SK-N-SH treated with all-trans-retinoic acid at 6 μM for 48 hours (cell line): ENCODE measurements around the gene ATL1.

Experiments
- ATAC-seq: fragments of 200-7000 bp; cut with Tn5 transposase; 3 replicates; pipeline ENCODE4 v1.9.1; 2020; ENCODE audit warnings: mild to moderate bottlenecking, moderate library complexity
- ARNTL ChIP-seq: fragments of 450-650 bp; formaldehyde crosslinking; IDR thresholded peaks from 2 replicates; pipeline ENCODE4 v1.5.0; 2020; ENCODE audit warnings: low read depth, mild to moderate bottlenecking, moderate library complexity, borderline replicate concordance
- BACH2 ChIP-seq: fragments of 250-450 bp; sonication (Bioruptor Pico); IDR thresholded peaks from 2 replicates; pipeline ENCODE4 v1.9.0; 2021; ENCODE audit warnings: mild to moderate bottlenecking, borderline replicate concordance
- CSDC2 ChIP-seq: fragments of 250-450 bp; sonication (Bioruptor Pico); IDR thresholded peaks from 2 replicates; pipeline ENCODE4 v1.5.0; 2020; ENCODE audit warnings: mild to moderate bottlenecking, moderate library complexity
- ESRRG ChIP-seq: fragments of 250-450 bp; sonication (Bioruptor Pico); IDR thresholded peaks from 2 replicates; pipeline ENCODE4 v1.6.1; 2021; ENCODE audit warnings: mild to moderate bottlenecking
- GLIS3 ChIP-seq: fragments of 250-450 bp; sonication (Bioruptor Pico); IDR thresholded peaks from 2 replicates; pipeline ENCODE4 v1.5.0; 2020; ENCODE audit warnings: mild to moderate bottlenecking, moderate library complexity
- ISL1 ChIP-seq: fragments of 250-450 bp; sonication (Bioruptor Pico); IDR thresholded peaks from 2 replicates; pipeline ENCODE4 v2.1.2; 2022; ENCODE audit warnings: mild to moderate bottlenecking, moderate library complexity
- OSR1 ChIP-seq: fragments of 250-450 bp; sonication (Bioruptor Pico); IDR thresholded peaks from 2 replicates; pipeline ENCODE4 v1.8.0; 2022; ENCODE audit warnings: moderate library complexity, mild to moderate bottlenecking, inconsistent platforms
- PPARA ChIP-seq: fragments of 250-450 bp; sonication (Bioruptor Pico); IDR thresholded peaks from 2 replicates; pipeline ENCODE4 v1.5.0; 2020; ENCODE audit warnings: mild to moderate bottlenecking, borderline replicate concordance
- RARB ChIP-seq: fragments of 250-450 bp; sonication (Bioruptor Pico); IDR thresholded peaks from 2 replicates; pipeline ENCODE4 v1.8.0; 2021; ENCODE audit warnings: mild to moderate bottlenecking, moderate library complexity
- SNAI2 ChIP-seq: fragments of 250-450 bp; sonication (Bioruptor Pico); IDR thresholded peaks from 2 replicates; pipeline ENCODE4 v1.5.0; 2020; ENCODE audit warnings: mild to moderate bottlenecking, moderate library complexity
- TCF4 ChIP-seq: fragments of 250-450 bp; sonication (Bioruptor Pico); IDR thresholded peaks from 2 replicates; pipeline ENCODE4 v1.8.0; 2021; ENCODE audit warnings: mild to moderate bottlenecking, moderate library complexity, borderline replicate concordance
- TOX ChIP-seq: fragments of 250-450 bp; sonication (Bioruptor Pico); IDR thresholded peaks from 2 replicates; pipeline ENCODE4 v1.8.0; 2021; ENCODE audit warnings: mild to moderate bottlenecking, moderate library complexity, borderline replicate concordance
- ZC3H10 ChIP-seq: fragments of 250-450 bp; sonication (Bioruptor Pico); IDR thresholded peaks from 2 replicates; pipeline ENCODE4 v1.5.1; 2021; ENCODE audit warnings: mild to moderate bottlenecking, moderate library complexity
- ZFP3 ChIP-seq: fragments of 250-450 bp; sonication (Bioruptor Pico); IDR thresholded peaks from 2 replicates; pipeline ENCODE4 v1.5.0; 2020; ENCODE audit warnings: mild to moderate bottlenecking, moderate library complexity
- ZFP30 ChIP-seq: fragments of 450-650 bp; formaldehyde crosslinking; IDR thresholded peaks from 2 replicates; pipeline ENCODE4 v1.5.0; 2022; ENCODE audit warnings: mild to moderate bottlenecking, moderate library complexity
- ZNF565 ChIP-seq: fragments of 450-650 bp; formaldehyde crosslinking; conservative IDR thresholded peaks from 2 replicates; pipeline ENCODE4 v1.5.0; 2020; ENCODE audit warnings: low read depth, mild to moderate bottlenecking, moderate library complexity
- ZNF70 ChIP-seq: fragments of 450-650 bp; formaldehyde crosslinking; IDR thresholded peaks from 2 replicates; pipeline ENCODE4 v1.5.0; 2020; ENCODE audit warnings: mild to moderate bottlenecking, moderate library complexity
- ZNF8 ChIP-seq: fragments of 450-650 bp; formaldehyde crosslinking; IDR thresholded peaks from 2 replicates; pipeline ENCODE4 v1.5.0; 2020; ENCODE audit warnings: mild to moderate bottlenecking, moderate library complexity
- TF ChIP-seq, protein P1 (sequence below): fragments of 250-450 bp; sonication (Bioruptor Pico); IDR thresholded peaks from 2 replicates; pipeline ENCODE4 v1.8.0; 2021; ENCODE audit warnings: low read depth, mild to moderate bottlenecking, moderate library complexity, borderline replicate concordance
- TF ChIP-seq, protein P2 (sequence below): fragments of 250-450 bp; sonication (Bioruptor Pico); IDR thresholded peaks from 2 replicates; pipeline ENCODE4 v1.5.1; 2020; ENCODE audit warnings: low read depth, mild to moderate bottlenecking, moderate library complexity
- TF ChIP-seq, protein P3 (sequence below): fragments of 250-450 bp; sonication (Bioruptor Pico); IDR thresholded peaks from 2 replicates; pipeline ENCODE4 v1.8.0; 2020; ENCODE audit warnings: mild to moderate bottlenecking, moderate library complexity, borderline replicate concordance
- TF ChIP-seq, protein P4 (sequence below): fragments of 250-450 bp; sonication (Bioruptor Pico); IDR thresholded peaks from 2 replicates; pipeline ENCODE4 v1.5.0; 2020; ENCODE audit warnings: mild to moderate bottlenecking, moderate library complexity
- TF ChIP-seq, protein P5 (sequence below): fragments of 250-450 bp; sonication (Bioruptor Pico); IDR thresholded peaks from 2 replicates; pipeline ENCODE4 v1.5.1; 2021; ENCODE audit warnings: mild to moderate bottlenecking, moderate library complexity

Gene ATL1

DNA sequence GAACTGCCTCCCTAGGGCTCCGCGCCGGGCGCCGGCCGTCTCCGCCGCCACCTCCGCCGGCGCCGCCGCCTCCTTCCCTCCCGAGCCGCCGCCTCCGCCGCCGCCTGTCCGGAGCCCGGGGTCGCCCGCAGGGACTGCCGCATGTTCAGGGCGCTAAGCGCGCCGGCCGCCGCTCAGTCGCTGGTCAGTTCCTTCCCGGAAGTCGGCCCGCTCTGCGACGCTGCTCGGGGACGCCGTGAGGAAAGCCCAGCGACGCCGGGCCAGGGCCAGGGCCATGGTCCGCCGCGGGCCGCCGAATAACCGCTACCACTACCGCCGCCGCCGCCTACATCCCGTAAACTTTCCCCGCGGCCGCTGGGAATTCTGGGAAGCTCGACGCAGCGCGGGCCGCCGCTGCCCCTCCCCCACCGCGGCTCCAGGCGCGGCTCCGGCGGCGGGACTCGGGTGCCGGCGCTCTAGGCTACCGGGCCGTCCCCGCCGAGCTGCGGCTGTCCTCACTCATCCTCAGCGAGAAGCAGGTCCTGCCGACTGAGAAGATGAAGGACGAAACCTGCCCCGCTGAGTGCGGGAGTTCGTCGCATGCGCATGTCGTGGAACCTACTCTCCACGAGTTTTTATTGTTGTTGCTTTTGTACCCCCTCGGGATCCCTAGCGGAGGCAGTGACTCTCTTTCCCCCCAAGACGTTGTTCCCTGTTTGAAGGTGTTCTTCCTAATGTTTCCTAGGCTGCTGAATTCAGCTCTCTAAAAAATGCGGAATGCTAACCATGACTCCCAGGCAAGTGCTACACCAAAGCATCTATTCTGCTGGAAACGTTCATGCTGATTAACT, 108.3 kb downstream of the ATL1 start, which contains the start of gene SAV1:
SAV1 (minus strand) TSS at position 311 of the 830 bp plus-strand sequence. CDS start 339 bp downstream, outside the sequence.
- peak; percentile 80 for ATAC-seq
- TF ChIP-seq TOX (CRISPR knock-in tag) (peak; percentile 99), SNAI2 (0 out of 2 replicates have a peak, but pooled peaks have one; percentile 36), RARB (CRISPR knock-in tag) (peak; percentile 99), ZFP3 (CRISPR knock-in tag) (no peak; the same call in 1 of the 2 replicates), ARNTL (CRISPR knock-in tag) (no peak; the same call in 1 of the 2 replicates), ESRRG (CRISPR knock-in tag) (peak; percentile 99), PPARA (0 out of 2 replicates have a peak, but pooled peaks have one; percentile 27), ZFP30 (CRISPR knock-in tag) (peak; percentile 76), BACH2 (CRISPR knock-in tag) (no peak), OSR1 (CRISPR knock-in tag) (no peak), ISL1 (CRISPR knock-in tag) (no peak), TCF4 (CRISPR knock-in tag) (no peak), ZNF565 (CRISPR knock-in tag) (peak; percentile 89), GLIS3 (CRISPR knock-in tag) (peak; percentile 98), ZNF70 (CRISPR knock-in tag) (peak; percentile 65), ZNF8 (peak; percentile 63; the same call in 1 of the 2 replicates), ZC3H10 (CRISPR knock-in tag) (peak; percentile 97; the same call in 1 of the 2 replicates), CSDC2 (no peak)
- TF ChIP-seq, protein P1, sequence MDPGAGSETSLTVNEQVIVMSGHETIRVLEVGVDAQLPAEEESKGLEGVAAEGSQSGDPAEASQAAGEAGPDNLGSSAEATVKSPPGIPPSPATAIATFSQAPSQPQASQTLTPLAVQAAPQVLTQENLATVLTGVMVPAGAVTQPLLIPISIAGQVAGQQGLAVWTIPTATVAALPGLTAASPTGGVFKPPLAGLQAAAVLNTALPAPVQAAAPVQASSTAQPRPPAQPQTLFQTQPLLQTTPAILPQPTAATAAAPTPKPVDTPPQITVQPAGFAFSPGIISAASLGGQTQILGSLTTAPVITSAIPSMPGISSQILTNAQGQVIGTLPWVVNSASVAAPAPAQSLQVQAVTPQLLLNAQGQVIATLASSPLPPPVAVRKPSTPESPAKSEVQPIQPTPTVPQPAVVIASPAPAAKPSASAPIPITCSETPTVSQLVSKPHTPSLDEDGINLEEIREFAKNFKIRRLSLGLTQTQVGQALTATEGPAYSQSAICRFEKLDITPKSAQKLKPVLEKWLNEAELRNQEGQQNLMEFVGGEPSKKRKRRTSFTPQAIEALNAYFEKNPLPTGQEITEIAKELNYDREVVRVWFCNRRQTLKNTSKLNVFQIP (CRISPR knock-in tag) = no peak; the same call in 1 of the 2 replicates
- TF ChIP-seq, protein P2, sequence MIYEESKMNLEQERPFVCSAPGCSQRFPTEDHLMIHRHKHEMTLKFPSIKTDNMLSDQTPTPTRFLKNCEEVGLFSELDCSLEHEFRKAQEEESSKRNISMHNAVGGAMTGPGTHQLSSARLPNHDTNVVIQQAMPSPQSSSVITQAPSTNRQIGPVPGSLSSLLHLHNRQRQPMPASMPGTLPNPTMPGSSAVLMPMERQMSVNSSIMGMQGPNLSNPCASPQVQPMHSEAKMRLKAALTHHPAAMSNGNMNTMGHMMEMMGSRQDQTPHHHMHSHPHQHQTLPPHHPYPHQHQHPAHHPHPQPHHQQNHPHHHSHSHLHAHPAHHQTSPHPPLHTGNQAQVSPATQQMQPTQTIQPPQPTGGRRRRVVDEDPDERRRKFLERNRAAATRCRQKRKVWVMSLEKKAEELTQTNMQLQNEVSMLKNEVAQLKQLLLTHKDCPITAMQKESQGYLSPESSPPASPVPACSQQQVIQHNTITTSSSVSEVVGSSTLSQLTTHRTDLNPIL (CRISPR knock-in tag) = peak; percentile 97
- TF ChIP-seq, protein P3, sequence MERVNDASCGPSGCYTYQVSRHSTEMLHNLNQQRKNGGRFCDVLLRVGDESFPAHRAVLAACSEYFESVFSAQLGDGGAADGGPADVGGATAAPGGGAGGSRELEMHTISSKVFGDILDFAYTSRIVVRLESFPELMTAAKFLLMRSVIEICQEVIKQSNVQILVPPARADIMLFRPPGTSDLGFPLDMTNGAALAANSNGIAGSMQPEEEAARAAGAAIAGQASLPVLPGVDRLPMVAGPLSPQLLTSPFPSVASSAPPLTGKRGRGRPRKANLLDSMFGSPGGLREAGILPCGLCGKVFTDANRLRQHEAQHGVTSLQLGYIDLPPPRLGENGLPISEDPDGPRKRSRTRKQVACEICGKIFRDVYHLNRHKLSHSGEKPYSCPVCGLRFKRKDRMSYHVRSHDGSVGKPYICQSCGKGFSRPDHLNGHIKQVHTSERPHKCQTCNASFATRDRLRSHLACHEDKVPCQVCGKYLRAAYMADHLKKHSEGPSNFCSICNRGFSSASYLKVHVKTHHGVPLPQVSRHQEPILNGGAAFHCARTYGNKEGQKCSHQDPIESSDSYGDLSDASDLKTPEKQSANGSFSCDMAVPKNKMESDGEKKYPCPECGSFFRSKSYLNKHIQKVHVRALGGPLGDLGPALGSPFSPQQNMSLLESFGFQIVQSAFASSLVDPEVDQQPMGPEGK = peak; percentile 98
- TF ChIP-seq, protein P4, sequence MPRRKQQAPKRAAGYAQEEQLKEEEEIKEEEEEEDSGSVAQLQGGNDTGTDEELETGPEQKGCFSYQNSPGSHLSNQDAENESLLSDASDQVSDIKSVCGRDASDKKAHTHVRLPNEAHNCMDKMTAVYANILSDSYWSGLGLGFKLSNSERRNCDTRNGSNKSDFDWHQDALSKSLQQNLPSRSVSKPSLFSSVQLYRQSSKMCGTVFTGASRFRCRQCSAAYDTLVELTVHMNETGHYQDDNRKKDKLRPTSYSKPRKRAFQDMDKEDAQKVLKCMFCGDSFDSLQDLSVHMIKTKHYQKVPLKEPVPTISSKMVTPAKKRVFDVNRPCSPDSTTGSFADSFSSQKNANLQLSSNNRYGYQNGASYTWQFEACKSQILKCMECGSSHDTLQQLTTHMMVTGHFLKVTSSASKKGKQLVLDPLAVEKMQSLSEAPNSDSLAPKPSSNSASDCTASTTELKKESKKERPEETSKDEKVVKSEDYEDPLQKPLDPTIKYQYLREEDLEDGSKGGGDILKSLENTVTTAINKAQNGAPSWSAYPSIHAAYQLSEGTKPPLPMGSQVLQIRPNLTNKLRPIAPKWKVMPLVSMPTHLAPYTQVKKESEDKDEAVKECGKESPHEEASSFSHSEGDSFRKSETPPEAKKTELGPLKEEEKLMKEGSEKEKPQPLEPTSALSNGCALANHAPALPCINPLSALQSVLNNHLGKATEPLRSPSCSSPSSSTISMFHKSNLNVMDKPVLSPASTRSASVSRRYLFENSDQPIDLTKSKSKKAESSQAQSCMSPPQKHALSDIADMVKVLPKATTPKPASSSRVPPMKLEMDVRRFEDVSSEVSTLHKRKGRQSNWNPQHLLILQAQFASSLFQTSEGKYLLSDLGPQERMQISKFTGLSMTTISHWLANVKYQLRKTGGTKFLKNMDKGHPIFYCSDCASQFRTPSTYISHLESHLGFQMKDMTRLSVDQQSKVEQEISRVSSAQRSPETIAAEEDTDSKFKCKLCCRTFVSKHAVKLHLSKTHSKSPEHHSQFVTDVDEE (CRISPR knock-in tag) = no peak
- TF ChIP-seq, protein P5, sequence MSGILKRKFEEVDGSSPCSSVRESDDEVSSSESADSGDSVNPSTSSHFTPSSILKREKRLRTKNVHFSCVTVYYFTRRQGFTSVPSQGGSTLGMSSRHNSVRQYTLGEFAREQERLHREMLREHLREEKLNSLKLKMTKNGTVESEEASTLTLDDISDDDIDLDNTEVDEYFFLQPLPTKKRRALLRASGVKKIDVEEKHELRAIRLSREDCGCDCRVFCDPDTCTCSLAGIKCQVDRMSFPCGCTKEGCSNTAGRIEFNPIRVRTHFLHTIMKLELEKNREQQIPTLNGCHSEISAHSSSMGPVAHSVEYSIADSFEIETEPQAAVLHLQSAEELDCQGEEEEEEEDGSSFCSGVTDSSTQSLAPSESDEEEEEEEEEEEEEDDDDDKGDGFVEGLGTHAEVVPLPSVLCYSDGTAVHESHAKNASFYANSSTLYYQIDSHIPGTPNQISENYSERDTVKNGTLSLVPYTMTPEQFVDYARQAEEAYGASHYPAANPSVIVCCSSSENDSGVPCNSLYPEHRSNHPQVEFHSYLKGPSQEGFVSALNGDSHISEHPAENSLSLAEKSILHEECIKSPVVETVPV (CRISPR knock-in tag) = peak; percentile 99

DNA sequence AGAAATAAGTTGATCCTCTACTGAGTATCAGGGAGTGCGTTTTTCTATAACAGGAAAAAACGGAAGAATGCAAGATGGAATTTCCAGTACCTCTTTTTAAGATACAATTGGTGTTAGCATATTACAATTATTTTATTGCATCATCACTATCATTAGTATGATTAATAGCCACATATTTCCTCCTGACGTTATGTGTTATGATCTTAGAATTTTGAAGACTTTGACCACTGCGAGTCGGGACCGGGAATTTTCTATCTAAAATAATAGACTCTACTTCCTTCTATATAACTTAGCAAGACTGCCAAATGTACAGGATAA, 108.8 kb downstream of the ATL1 start:
- ATAC-seq = peak; percentile 6
- TF ChIP-seq ISL1 (CRISPR knock-in tag) (0 out of 2 replicates have a peak, but pooled peaks have one; percentile 31), ARNTL (CRISPR knock-in tag) (0 out of 2 replicates have a peak, but pooled peaks have one; percentile 75), ZNF8 (no peak), CSDC2 (no peak), OSR1 (CRISPR knock-in tag) (no peak), ZFP30 (CRISPR knock-in tag) (no peak)
- TF ChIP-seq, protein P3 = no peak
